DOHH2 (cell line): ENCODE results near the gene CYTH3.

Experiments
- CTCF ChIP-seq: fragments of 200-600 bp; sonication (generic); IDR thresholded peaks from one replicate; pipeline ENCODE4 v1.5.1; 2014; ENCODE audit warnings: antibody characterized with exemption, mild to moderate bottlenecking, low read depth, low read length; ENCODE audit not compliant: poor library complexity, severe bottlenecking
- EZH2phosphoT487 ChIP-seq: fragments of 200-600 bp; sonication (generic); IDR thresholded peaks from 2 replicates; pipeline ENCODE4 v1.6.1; 2017; ENCODE audit warnings: borderline replicate concordance, mild to moderate bottlenecking, antibody characterized with exemption, low read length, moderate library complexity, mixed read lengths

GRCh38 chr7:6178298-6179029, 94.0 kb downstream of the CYTH3 start:
- TF ChIP-seq CTCF (no peak), EZH2phosphoT487 (no peak)
